HG03469 (cell line): ENCODE measurements around the gene TEX101.
"Not testable (repeated sequence)": the region's sequence is repeated elsewhere in the genome, so short reads cannot be mapped to it uniquely, and the experiment has no call there.

Experiments
- ATAC-seq: cut with Tn5 transposase; IDR thresholded peaks from one replicate; pipeline ENCODE4 v1.9.1; 2021; ENCODE audit warnings: mild to moderate bottlenecking, moderate library complexity, moderate number of reproducible peaks; ENCODE audit not compliant: unreplicated experiment

TEX101 gene, protein sequence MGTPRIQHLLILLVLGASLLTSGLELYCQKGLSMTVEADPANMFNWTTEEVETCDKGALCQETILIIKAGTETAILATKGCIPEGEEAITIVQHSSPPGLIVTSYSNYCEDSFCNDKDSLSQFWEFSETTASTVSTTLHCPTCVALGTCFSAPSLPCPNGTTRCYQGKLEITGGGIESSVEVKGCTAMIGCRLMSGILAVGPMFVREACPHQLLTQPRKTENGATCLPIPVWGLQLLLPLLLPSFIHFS

DNA sequence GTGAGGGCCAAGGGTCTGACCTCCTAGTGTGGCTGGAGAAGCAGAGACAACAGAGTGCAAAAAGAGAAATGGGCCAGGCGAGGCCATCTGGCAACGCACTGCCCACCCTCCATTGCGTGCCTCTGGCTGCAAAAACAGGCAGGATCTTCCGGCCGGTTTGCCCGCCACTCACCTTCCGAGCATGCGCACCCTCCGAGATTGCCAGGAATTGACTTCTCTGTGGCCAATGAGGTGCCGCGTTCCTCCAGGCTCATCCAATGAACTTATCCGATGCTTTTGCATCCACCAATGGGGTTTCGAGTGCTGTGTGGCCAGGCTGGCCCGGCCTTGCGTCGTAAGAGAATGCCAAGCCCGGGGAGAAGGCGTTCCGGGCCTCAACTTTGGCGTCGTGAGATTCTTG, at the start of gene TEX101:
Gene TEX101, plus strand, starts transcription at position 337 of the 400 bp plus-strand sequence. CDS start 1,030 bp downstream, outside the sequence.
- no peak for ATAC-seq

- ATAC-seq = not testable (repeated sequence)
These were observed 49.0 kb upstream of the TEX101 start for GRCh38 chr19:43365677-43366076.

GRCh38 chr19:43367822-43368221, 46.9 kb upstream of the TEX101 start:
- ATAC-seq = no peak

DNA sequence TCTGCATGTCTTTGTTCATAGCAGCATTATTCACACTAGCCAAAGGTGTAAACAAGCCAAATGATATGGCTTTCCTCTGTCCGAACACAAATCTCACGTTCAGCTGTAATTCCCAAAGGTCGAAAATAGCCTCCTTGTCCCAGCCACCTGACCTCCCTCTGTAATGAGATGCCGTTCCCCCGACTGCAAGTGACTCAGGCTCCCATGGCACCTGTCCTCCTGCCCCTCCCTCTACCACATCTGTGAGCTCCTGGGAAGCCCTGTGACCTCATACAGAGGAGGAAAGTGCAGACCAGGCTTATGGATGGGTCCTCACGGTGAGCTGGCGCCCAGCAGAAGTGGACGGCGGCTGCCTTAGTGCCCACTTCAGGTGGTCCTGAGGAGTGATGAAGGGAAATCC, 45.8 kb upstream of the TEX101 start:
- not testable (repeated sequence) for ATAC-seq

DNA sequence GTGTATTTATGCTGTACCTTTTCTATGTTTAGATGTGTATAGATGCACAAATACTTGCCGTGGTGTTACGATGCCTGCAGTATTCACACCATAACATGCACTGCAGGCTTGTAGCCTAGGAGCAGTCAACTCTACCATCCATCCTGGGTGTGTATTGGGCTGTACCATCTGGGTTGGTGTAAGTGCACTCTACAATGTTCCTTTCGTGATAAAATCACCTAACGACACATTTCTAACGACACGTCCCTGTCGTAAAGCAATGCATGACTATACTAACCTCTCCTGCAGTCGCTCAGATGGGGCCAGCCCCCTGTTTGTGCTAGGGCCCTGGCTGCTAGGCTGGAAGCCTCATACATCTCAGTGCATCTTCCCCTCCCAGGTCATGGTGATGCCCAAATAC, 42.8 kb upstream of the TEX101 start:
- ATAC-seq = no peak

GRCh38 chr19:43372462-43372861, 42.2 kb upstream of the TEX101 start:
- ATAC-seq = no peak

- not testable (repeated sequence) for ATAC-seq
These were observed 37.1 kb upstream of the TEX101 start for GRCh38 chr19:43377624-43378023.

DNA sequence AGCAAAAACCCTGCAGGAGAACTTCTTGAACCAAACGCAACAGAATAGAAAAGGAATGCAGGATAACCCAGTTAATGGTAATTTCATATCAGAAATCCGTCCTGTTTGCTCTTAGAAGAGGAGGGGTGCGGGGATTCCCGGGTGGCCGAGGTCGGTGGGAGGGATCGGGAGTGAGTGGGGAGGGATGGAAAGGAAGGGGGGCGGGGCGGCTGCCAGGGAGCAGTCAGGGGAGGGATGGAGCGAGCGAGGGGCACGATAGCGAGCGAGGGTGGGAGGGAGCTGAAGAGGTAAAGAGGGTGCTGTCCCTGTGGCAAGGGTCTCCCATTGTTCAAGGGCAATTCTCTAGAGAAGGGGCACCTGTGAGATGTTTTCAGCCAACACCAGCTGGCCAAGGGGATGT, 34.7 kb upstream of the TEX101 start:
- no peak for ATAC-seq

DNA sequence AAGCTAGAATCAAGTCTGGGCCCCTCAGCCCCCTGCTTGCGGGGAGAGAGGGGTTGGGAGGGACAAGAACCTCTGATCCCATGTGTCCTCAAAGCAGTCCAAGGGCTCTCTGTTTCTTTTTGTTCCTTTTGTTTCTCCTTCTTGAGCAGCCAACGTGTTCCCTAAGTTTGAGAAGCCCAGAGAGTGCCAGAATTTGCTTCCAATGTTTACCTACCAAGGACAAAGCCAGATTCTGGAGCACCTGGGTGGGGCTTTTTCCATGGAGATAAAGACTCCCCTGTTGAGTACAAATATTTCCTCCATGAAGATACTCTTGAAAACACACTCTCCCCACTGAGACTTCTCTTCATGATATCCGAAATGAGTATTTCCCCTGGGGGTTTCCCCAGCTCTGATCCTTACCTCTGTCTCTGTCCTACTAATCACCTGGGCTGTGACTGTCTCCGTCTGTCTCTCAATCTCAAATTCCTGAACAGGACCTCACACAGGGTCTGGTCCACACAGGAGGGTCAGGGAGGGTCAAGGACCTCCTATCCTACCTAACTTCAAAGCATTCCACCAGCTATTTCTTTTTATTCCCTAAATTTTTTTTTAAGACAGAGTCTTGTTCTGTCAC, 33.8 kb upstream of the TEX101 start:
- ATAC-seq = no peak

DNA sequence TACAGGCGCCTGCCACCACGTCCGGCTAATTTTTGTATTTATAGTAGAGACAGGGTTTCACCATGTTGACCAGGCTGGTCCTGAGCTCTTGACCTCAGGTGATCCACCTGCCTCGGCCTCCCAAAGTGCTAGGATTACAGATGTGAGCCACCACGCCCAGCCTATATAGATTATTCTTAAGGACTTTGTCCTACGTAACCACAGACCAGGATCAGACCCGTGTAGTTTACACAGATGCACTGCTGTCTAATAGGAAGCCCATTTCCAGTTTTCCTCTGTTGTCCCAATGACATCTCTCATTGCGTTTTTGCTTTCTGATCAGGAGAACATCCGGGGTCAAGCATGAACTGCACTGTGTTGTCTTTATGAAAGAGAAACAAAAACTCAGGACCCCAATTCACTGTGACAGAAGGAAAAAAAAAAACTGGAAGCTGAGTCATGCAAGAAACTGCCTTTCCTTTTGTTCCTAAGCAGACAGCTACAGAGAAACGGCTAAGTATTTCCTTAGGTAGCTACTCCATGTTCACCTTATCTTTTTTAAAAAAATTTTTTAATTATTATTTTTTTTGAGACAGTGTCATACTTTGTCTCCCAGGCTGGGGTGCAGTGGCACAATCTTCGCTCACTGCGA, 32.0 kb upstream of the TEX101 start:
- not testable (repeated sequence) for ATAC-seq

GRCh38 chr19:43383254-43383653, 31.4 kb upstream of the TEX101 start:
- ATAC-seq = not testable (repeated sequence)

GRCh38 chr19:43383759-43384158, 30.9 kb upstream of the TEX101 start:
- ATAC-seq = not testable (repeated sequence)

DNA sequence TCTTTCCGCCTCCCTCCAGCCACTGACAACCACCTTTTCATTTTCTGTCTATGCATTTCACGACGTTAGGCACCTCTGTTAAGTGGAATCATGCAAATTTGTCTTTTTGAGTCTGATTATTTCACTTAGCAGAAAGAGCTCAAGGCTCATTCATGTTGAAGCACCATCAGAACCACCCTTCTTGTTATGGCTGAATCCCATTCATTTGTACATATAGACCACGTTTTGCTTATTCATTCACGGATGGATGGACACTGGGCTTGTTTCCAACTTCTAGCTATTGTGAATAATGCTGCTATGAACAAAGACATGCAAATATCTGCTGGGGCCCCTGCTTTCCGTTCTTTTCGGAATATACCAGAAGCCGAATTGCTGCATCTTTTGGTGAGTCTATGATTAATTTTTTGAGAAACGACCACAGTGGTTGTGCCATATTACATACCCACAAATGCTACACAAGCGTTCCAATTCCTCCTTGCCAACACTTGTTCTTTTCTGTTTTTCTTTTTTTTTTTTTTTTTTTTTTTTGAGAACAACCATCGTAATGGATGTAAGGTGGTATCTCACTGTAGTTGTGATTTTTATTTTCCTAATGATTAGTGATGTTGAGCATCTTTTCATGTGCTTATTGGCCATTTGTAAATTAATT, 23.7 kb upstream of the TEX101 start:
- not testable (repeated sequence) for ATAC-seq

DNA sequence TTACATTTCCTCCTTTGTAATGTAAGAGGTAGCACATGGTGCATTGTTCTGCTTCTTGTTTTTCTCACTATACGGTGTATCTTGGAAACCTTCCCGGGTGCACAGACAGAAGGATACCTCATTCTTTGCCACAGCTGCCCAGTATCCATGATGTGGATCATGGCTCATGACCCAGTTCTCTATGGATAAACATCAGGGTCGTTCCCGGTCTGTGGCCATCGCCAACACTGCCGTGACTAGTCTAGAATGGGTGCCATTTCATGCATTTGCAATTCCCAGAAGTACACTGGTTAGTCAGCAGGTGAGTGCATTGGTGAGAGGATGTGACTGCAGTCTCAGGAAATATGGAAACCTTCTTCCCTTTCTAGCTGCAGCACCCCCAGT, 23.1 kb upstream of the TEX101 start:
- ATAC-seq = not testable (repeated sequence)

DNA sequence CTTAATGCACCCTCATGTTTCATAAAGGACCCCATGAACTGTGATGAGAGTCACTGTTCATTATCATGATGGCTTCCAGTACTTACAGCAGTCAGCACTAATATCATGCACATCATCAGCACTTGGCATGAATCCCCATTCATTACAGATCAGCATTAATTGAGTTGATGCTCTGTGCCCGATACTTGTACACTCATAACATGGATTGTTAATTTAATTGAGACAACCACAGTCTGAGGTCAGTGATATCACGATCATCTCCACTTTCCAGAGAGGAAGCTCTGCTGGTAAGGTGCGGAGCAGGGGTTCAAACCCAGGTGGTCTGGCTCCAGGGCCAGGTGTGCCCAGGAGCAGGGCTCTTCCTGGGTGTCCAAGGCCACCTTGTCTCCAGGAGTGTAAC, 21.2 kb upstream of the TEX101 start:
- not testable (repeated sequence) for ATAC-seq

GRCh38 chr19:43395561-43395960, 19.1 kb upstream of the TEX101 start:
- ATAC-seq = no peak

- no peak for ATAC-seq
These were observed 8.4 kb upstream of the TEX101 start for GRCh38 chr19:43406297-43406696.

DNA sequence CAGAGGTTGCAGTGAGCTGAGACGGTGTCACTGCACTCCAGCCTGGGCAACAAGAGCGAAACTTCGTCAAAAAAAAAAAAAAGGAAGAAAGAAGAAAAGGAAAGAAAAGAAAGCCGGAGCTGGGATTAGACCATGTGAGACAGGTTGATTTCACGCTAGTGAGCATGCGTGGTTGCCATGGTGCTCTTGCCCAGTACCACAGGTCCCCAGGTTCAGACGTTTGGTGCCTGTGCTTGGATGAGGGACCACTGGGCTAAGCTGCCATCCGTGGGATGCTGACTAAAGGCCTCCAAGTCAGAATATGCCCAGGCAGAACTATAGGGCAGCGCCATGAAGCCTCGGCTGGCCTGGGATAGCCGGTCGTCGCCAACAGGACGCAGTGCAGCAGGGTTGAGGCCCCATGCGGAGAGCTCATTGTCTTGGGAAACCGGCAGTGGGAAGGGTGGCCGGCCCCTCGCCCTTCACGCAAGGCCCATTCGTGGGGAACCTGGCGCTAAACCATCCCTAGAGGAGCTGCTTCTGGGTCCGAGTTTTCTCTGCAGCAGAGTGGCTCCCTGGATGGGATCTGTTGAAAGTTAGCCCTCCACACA, 7.2 kb upstream of the TEX101 start:
- no peak for ATAC-seq

GRCh38 chr19:43408043-43408442, 6.6 kb upstream of the TEX101 start:
- no peak for ATAC-seq

- no peak for ATAC-seq
These were observed 5.3 kb upstream of the TEX101 start for GRCh38 chr19:43409415-43409814.

DNA sequence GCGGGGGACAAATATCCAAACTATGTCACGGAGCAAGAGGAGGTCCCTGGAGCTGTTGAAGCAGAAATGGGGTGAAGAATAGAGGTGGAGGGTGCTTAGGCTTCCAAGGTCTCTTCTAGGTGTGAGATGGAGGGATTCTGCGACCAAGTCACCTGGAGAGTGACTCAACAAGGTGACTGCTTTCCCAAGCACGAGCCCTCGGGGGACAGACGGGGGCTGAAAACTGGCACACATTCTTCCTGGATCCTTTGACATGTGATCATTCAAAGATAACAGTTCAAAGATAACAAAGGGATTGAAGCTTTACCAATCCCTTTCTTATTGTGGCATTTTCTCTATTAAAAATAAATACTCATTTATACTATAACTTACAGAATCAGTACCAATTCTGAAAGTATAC, 2.2 kb upstream of the TEX101 start:
- no peak for ATAC-seq
